ENCODE measurements around the gene DALRD3.

DNA sequence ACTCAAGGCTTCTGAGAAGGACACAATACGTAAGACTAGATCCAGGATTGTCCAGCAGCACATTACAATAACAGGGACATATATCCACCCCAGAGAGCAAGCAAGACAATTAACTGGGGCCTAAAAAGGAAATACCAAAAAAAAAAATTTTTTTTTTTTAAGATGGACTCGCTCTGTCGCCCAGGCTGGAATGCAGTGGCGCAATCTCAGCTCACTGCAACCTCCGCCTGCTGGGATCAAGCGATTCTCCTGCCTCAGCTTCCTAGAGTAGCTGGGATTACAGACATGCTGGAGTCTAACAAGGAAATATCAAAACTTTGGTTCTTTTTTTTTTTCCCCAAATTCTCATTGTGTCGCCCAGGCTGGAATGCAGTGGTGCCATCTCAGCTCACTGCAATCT lies 39.6 kb upstream of the DALRD3 start:
- TF ChIP-seq RXRA (IDR thresholded peaks at IDR 0.05; ENCODE audit: insufficient read depth, low read depth, low read length): no peak
- TF ChIP-seq BRCA1 (IDR thresholded peaks at IDR 0.05; ENCODE audit: low read depth, low read length): no peak
- TF ChIP-seq SIN3A (conservative IDR thresholded peaks at IDR 0.05 in 1 of 2, IDR thresholded peaks at IDR 0.05 in 1 of 2; ENCODE audit: low read depth in 1 of 2, low read length in 2 of 2): no peak
- TF ChIP-seq, protein P1, sequence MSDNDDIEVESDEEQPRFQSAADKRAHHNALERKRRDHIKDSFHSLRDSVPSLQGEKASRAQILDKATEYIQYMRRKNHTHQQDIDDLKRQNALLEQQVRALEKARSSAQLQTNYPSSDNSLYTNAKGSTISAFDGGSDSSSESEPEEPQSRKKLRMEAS (IDR thresholded peaks at IDR 0.05): no peak
- no peak for TF ChIP-seq EP300 (IDR thresholded peaks at IDR 0.05; ENCODE audit: borderline replicate concordance in 1 of 2, low read depth in 2 of 2, low read length in 2 of 2)
- TF ChIP-seq, protein P2, sequence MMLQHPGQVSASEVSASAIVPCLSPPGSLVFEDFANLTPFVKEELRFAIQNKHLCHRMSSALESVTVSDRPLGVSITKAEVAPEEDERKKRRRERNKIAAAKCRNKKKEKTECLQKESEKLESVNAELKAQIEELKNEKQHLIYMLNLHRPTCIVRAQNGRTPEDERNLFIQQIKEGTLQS (IDR thresholded peaks at IDR 0.05; ENCODE audit: insufficient read depth, low read depth, low read length): no peak
- TF ChIP-seq, protein P3, sequence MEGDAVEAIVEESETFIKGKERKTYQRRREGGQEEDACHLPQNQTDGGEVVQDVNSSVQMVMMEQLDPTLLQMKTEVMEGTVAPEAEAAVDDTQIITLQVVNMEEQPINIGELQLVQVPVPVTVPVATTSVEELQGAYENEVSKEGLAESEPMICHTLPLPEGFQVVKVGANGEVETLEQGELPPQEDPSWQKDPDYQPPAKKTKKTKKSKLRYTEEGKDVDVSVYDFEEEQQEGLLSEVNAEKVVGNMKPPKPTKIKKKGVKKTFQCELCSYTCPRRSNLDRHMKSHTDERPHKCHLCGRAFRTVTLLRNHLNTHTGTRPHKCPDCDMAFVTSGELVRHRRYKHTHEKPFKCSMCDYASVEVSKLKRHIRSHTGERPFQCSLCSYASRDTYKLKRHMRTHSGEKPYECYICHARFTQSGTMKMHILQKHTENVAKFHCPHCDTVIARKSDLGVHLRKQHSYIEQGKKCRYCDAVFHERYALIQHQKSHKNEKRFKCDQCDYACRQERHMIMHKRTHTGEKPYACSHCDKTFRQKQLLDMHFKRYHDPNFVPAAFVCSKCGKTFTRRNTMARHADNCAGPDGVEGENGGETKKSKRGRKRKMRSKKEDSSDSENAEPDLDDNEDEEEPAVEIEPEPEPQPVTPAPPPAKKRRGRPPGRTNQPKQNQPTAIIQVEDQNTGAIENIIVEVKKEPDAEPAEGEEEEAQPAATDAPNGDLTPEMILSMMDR (IDR thresholded peaks at IDR 0.05; ENCODE audit: control extremely low read depth in 1 of 3, insufficient read depth in 1 of 3, low read depth in 1 of 3, low read length in 3 of 3): no peak
- TF ChIP-seq EZH2 (IDR thresholded peaks at IDR 0.05; ENCODE audit: low read depth, low read length, severe bottlenecking): no peak
- no peak for TF ChIP-seq POLR2AphosphoS5 (IDR thresholded peaks at IDR 0.05; ENCODE audit: low read depth, low read length)
